Activated T-helper 2 cell treated with anti-CD3 and anti-CD28 coated beads, Interferon-gamma antibody, Interleukin-2, Interleukin-4, amounts not matched to agents 10 μg/mL and 5 μg/mL and 100 μg/mL, durations not matched to agents 14 hours and 24 hours and 36 hours (primary cell): ENCODE measurements around the gene ICA1. TPM values are rescaled to one million over a fixed set of nuclear protein-coding genes. Genes with fewer than 3 reads are reported as not detected.

Experiments used
- DNase-seq: peaks from one replicate; pipeline ENCODE4 v3.0.0; 2021; ENCODE audit warnings: low spot score
- H3K27ac Mint-ChIP-seq: one replicate; pipeline ENCODE4 v1.8.0; 2021; ENCODE audit warnings: mixed read lengths
- H3K27me3 Mint-ChIP-seq: one replicate; pipeline ENCODE4 v1.8.0; 2021; ENCODE audit warnings: low read depth, mixed read lengths
- H3K36me3 Mint-ChIP-seq: one replicate; pipeline ENCODE4 v1.8.0; 2021; ENCODE audit warnings: low read depth, mixed read lengths
- H3K4me1 Mint-ChIP-seq: one replicate; pipeline ENCODE4 v1.8.0; 2021; ENCODE audit warnings: low read depth, mixed read lengths
- H3K4me3 Mint-ChIP-seq: one replicate; pipeline ENCODE4 v1.8.0; 2021; ENCODE audit warnings: low read depth, mild to moderate bottlenecking, moderate library complexity, mixed read lengths
- H3K9me3 Mint-ChIP-seq: one replicate; pipeline ENCODE4 v1.8.0; 2021; ENCODE audit warnings: mixed read lengths
- intact Hi-C: fragments of 100-400 bp; cut with micrococcal nuclease; formaldehyde crosslinking; loops from one replicate; pipeline ENCODE4 v1.15.1; 2023
- total RNA-seq: library from RNA; stranded (reverse); gene quantifications from 2 replicates; pipeline ENCODE4 v1.2.3, GENCODE V29; 2022

ICA1 gene
- total RNA-seq, 1 donor from 2014 or later = 4.8 TPM

DNA sequence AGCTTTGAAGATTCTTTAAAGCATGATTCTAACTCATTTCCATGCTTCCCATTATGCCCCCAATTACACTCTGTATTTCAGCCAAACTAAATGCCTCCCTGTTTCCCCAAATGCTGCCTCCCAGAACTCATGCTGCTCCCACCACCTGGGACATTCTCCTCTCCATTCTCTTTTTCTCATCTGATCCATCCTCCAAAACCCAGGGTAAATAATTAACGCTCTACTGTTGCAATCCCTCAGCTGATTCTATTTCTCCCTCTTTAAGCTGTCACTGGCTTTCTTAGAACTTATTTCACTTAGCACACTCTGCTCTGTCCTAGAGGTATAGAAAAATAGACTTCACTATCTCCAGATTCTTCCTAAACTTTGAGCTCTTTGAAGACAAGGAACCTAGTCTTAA, 104.7 kb downstream of the ICA1 start:
- intact Hi-C loops = no loop called here
- H3K27me3 Mint-ChIP-seq = peaks cover 3% of the 10 kb centered on the region
- no peak overlapping the region for H3K27ac Mint-ChIP-seq
- H3K4me3 Mint-ChIP-seq = no peak overlapping the region
- peaks cover 16% of the 10 kb centered on the region for H3K36me3 Mint-ChIP-seq
- peaks cover 11% of the 10 kb centered on the region for H3K9me3 Mint-ChIP-seq
- no peak for DNase-seq
- peaks cover 10% of the 10 kb centered on the region for H3K4me1 Mint-ChIP-seq

DNA sequence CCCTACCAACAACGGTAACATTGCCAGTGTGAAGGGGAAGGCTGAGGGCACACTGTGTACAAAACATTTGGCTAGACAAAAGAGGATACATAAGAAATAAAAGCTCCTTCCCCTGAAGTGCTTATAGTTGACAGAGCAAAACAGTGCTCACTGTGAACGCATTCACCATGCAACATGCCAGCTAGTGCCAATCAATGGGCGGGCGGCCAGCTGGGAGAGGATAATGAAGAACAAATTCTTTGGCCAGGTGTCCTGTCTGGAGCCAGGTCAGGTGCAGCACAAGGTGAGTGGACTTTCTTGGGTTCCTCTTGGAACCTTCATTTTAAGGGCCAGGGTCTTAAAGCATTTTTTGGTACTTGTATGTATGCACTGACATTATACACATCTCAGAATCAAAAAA, 106.1 kb downstream of the ICA1 start:
- Mint-ChIP-seq H3K36me3 (peaks cover 22% of the 10 kb centered on the region), H3K4me3 (no peak overlapping the region), H3K27me3 (peaks cover 3% of the 10 kb centered on the region), H3K9me3 (peaks cover 20% of the 10 kb centered on the region), H3K27ac (no peak overlapping the region), H3K4me1 (peaks cover 8% of the 10 kb centered on the region)
- no peak for DNase-seq
- intact Hi-C loops = no loop called here

DNA sequence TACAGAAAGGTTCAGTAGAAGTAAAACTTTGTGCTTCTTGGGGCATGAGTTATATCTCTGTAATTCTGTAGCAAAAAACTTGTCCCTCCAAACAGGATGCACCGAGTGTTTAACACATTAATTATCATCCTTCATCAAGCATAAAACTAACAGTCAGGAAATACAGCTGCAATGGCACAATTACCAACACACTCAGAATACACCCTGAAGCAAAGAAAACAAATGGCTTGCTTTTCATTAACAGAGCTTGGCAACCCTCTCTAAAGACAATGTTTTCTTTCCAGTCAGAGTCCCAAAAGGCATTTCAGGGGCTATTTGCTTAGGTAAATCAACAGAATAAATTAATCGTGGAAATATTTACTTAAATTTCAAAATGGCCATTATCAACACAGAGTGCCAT, 107.7 kb downstream of the ICA1 start:
- no peak for DNase-seq
- peaks cover 12% of the 10 kb centered on the region for H3K4me1 Mint-ChIP-seq
- no peak overlapping the region for H3K4me3 Mint-ChIP-seq
- intact Hi-C loops = no loop called here
- peaks cover 22% of the 10 kb centered on the region for H3K36me3 Mint-ChIP-seq
- no peak overlapping the region for H3K27ac Mint-ChIP-seq
- peaks cover 3% of the 10 kb centered on the region for H3K27me3 Mint-ChIP-seq
- H3K9me3 Mint-ChIP-seq = peaks cover 20% of the 10 kb centered on the region

DNA sequence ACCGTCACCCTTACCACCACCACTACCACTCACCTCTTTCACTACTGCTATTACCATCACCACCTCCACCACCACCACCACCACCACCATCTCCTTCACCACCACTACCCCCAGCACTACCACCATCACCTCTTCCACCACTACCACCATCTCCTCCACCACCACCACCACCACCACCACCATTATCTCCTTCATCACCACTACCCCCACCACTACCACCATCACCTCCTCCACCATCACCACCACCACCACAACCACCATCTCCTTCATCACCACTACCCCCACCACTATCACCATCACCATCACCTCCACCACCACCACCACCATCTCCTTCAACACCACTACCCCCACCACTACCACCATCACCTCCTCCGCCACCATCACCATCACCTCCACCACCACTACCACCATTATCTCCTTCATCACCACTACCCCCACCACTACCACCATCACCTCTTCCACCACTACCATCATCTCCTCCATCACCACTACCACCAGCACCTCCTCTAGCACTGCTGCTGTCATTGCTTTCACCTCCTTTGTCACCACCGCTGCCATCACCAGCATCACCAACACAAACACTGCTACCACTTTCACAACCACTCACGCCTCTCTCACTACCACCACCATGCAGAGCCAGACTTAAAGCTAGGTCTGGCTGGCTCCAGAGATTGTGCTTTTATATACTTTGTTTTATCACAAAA, 109.3 kb downstream of the ICA1 start:
- H3K9me3 Mint-ChIP-seq = peaks cover 20% of the 10 kb centered on the region
- H3K27me3 Mint-ChIP-seq = peaks cover 3% of the 10 kb centered on the region
- H3K4me1 Mint-ChIP-seq = peaks cover 19% of the 10 kb centered on the region
- H3K27ac Mint-ChIP-seq = no peak overlapping the region
- no peak for DNase-seq
- H3K36me3 Mint-ChIP-seq = peaks cover 22% of the 10 kb centered on the region
- no peak overlapping the region for H3K4me3 Mint-ChIP-seq
- intact Hi-C loops = no loop called here

DNA sequence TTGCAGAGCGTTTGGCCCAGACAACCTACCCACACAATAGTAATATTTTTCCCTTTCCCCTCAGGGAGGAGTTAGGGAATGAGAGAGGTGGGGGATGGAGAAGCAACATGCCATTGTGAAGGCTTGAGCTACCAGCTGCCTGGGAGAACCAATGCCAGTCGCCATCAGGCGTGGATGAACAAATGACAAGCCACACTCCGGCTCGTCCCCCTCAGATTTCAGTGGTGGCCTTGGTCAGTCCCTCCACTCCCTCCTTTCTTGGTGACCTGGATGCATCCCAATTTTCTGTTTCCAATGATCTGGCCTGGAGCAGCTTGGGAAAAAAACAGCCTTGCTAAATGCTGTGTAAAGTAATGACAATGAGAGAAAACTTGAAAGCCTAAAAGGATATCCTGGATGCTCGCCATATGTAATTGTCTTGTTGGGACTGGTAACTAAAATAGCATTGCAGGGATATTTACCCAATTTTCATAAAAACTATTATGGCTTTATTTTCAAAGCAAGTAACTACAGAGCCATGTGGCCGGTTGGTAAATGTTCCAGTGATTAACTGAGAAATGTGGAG, 110.7 kb downstream of the ICA1 start:
- peaks cover 18% of the 10 kb centered on the region for H3K36me3 Mint-ChIP-seq

DNA sequence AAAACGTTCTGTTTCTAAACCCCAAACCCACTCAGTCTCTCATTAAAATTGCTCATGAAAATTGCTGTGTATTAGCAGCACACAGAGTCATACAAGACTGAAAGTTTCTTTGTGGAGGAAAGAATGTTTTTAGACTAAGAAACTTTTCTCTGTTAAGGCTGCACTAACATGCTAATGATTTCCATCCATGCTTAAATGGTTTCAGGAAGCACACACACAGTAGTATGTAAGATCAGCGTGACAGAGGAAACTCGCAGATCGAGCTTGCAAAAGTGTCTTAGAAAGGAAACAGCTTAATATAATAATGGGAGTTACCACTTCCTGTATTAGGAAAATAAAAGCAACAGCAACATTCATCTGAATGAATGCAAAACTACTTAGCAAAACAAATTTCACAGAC, 112.7 kb downstream of the ICA1 start:
- H3K36me3 Mint-ChIP-seq = peaks cover 18% of the 10 kb centered on the region
- intact Hi-C loops = no loop called here
- H3K4me3 Mint-ChIP-seq = no peak overlapping the region
- no peak for DNase-seq
- no peak overlapping the region for H3K27ac Mint-ChIP-seq
- H3K27me3 Mint-ChIP-seq = peaks cover 3% of the 10 kb centered on the region
- H3K9me3 Mint-ChIP-seq = peaks cover 20% of the 10 kb centered on the region
- peaks cover 20% of the 10 kb centered on the region for H3K4me1 Mint-ChIP-seq

More for the DNA sequence above, 110.7 kb downstream of the ICA1 start:
- no peak overlapping the region for H3K4me3 Mint-ChIP-seq
- H3K9me3 Mint-ChIP-seq = peaks cover 20% of the 10 kb centered on the region
- intact Hi-C loops = no loop called here
- DNase-seq = no peak
- peaks cover 19% of the 10 kb centered on the region for H3K4me1 Mint-ChIP-seq
- no peak overlapping the region for H3K27ac Mint-ChIP-seq
- H3K27me3 Mint-ChIP-seq = no peaks in the 10 kb centered on the region

DNA sequence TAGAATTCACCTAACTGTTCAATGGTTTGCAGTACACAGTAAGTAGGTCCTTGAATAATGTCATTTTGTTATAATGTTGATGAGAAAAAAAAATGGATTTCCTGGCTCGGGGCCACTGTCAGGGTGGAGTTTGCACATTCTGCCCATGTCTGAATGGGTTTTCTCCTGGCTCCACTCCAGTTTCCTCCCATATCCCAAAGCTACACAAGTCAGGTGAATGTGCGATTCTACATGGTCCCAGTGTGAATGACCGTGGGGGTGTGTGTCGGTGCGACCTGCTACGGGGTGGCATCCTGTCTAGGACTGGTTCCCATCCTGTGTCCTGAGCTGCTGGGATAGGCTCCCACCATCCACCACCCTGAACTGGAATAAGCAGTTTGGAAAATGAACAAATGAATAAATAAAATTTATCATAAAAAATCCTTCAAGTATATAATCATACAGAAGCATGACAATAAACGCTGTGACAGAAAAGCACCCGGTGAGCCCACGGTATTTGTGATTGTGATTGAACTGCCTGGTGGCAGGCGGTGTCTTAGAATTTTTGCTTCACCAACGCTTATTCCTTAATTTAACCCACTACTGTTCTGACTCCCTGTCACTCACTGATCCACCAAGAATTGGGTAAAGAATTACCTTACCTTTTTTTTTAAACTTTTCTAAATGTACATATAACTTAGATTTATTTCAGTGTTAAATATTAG, 114.1 kb downstream of the ICA1 start:
- intact Hi-C loops = no loop called here
- H3K4me3 Mint-ChIP-seq = no peak overlapping the region
- H3K27ac Mint-ChIP-seq = no peak overlapping the region
- DNase-seq = no peak
- H3K36me3 Mint-ChIP-seq = peaks cover 13% of the 10 kb centered on the region
- peaks cover 3% of the 10 kb centered on the region for H3K27me3 Mint-ChIP-seq
- H3K9me3 Mint-ChIP-seq = peaks cover 15% of the 10 kb centered on the region
- H3K4me1 Mint-ChIP-seq = peaks cover 26% of the 10 kb centered on the region

DNA sequence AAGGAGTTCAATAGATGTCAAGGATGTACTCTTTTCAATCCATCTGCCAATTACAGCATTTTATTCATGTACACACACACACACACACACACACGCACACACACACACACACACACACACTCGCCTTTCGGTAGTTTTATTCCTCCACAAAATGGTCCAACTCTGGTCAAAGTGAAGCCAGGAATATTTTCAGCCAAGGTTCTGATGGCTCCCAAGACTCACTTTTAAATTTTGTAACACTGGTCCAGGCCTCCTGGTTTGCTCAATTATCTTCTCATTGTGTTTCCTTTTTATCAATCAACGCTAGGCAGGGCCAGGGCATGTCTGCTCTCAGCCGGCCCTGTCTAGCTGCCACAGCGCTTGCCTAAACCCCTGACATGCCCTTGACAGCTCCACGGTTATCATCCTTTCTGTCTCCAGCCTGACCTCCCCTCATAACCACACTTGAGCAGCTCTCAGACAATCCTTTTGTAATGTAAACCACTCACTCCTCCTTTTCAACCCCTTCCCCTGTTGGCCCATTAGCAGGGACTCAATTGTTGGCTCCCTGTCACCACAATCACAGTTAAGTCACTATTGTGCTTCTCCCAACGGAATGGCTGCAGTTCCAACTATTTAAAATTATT, 115.1 kb downstream of the ICA1 start:
- peaks cover 3% of the 10 kb centered on the region for H3K27me3 Mint-ChIP-seq
- no peak overlapping the region for H3K4me3 Mint-ChIP-seq
- H3K4me1 Mint-ChIP-seq = peaks cover 23% of the 10 kb centered on the region
- no peak overlapping the region for H3K27ac Mint-ChIP-seq
- H3K36me3 Mint-ChIP-seq = peaks cover 4% of the 10 kb centered on the region
- peaks cover 6% of the 10 kb centered on the region for H3K9me3 Mint-ChIP-seq
- intact Hi-C loops = no loop called here
- DNase-seq = no peak

DNA sequence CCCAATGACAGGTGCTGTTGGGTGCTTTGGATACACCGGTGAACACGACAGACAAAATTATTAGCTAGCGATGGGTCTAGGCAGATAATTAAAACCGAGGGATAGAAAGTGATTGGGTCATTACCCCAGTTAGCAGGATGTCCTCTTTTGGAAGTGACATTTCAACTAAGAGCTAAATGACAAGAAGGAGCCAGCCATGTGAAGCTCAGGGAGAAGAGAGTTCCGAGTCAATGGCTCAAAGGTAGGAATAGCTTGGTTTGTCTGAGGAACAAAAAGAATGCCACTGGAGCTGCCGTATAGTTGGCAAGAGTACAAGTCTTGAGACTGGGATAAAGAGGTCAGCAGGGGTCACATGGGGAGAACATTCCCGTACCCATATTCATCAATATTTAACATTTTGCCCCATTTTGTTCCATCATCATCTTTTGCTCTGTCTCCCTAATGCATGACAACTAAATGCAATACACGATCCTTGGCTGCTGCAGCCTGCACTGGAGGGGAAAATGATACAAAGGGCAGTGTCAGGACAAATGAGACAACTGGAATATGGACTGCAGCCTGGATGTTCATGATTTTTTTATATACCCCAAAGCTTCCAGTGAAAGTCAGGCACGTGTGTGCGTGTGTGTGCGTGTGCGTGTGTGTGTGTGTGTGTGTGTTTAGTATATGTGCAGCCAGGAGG, 115.7 kb downstream of the ICA1 start:
- Mint-ChIP-seq H3K27me3 (peaks cover 3% of the 10 kb centered on the region), H3K9me3 (no peaks in the 10 kb centered on the region), H3K4me1 (peaks cover 23% of the 10 kb centered on the region), H3K4me3 (no peak overlapping the region), H3K27ac (no peak overlapping the region), H3K36me3 (no peaks in the 10 kb centered on the region)
- intact Hi-C loops = no loop called here
- DNase-seq = no peak

DNA sequence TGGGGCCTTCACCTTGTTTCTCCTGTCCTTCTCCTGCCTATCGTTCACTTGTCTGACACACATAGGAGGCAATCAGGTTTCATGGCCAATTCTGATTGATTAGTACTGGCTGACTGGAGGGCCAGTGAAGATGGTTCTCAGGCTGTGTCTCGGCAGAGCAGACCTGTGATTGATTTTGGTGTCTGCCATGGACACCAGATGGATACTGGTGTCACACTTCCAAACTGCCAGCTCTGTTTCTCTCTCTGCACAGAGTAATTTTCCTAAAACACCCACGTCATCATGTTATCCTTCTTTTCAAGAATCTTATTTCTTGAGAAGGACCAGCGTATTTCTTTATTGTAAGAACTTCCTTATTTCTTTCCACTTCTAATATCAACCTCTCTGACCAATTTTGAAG, 117.1 kb downstream of the ICA1 start:
- Mint-ChIP-seq H3K9me3 (no peaks in the 10 kb centered on the region), H3K27ac (no peak overlapping the region), H3K4me1 (peaks cover 23% of the 10 kb centered on the region), H3K27me3 (peaks cover 3% of the 10 kb centered on the region), H3K4me3 (no peak overlapping the region), H3K36me3 (no peaks in the 10 kb centered on the region)
- DNase-seq = no peak
- intact Hi-C loops = no loop called here

DNA sequence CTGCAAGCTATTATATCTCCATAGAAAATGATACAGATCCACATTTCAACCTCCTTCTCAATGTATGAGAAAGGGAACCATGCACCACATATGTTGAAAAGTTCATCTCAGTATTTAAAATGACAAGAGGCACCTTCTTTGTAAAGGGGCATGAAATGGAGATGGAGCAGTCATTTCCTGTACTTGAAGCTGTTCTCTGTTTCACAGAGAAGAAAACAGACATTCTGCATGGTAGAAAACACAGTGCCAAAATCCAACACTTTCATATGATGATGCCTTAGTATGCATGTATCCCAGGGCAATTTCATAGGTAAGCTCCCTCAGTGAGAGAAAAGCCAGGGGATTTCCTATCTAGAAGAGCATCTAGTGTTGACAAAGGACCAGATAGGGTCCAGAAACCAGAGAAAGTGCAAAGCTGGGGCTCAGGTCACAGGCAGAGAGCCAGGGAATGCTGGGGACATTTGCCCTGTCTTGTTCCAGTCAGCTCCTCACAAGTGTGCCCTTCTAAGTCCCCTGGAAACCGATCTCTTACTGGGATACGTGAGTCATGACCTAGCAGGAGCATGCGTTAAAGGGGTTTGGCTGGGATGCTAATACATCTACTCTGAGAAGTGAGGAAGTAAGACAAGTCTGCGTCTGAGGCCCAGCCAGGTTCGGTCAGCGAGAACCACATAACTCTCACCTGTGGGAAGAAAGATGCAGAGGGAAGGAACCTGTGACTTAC, 118.7 kb downstream of the ICA1 start:
- DNase-seq = no peak
- Mint-ChIP-seq H3K4me1 (peaks cover 13% of the 10 kb centered on the region), H3K27me3 (peaks cover 3% of the 10 kb centered on the region), H3K36me3 (no peaks in the 10 kb centered on the region), H3K4me3 (no peak overlapping the region), H3K9me3 (no peaks in the 10 kb centered on the region), H3K27ac (no peak overlapping the region)
- intact Hi-C loops = no loop called here

DNA sequence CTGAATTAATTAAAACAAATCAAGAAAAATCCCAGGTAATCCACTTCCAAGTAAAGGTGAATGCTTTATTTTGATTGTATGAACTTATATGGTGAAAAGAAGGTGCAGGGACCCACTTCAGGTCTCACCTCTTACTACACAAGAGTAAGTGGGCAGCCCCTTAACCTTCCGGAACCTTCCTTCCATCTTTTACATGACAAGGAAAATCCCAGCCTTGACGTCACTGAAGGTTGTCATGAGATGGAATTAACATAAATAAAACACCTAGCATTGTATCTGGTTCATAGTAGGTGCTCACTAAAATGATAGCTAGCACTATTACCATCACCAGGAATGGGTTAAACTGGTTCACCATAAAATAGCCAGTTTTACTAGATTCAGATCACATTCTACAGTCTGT, 119.5 kb downstream of the ICA1 start:
- no peaks in the 10 kb centered on the region for H3K36me3 Mint-ChIP-seq
- H3K27ac Mint-ChIP-seq = no peak overlapping the region
- no peak overlapping the region for H3K4me3 Mint-ChIP-seq
- peaks cover 3% of the 10 kb centered on the region for H3K27me3 Mint-ChIP-seq
- intact Hi-C loops = no loop called here
- H3K4me1 Mint-ChIP-seq = peaks cover 13% of the 10 kb centered on the region
- no peak for DNase-seq
- no peaks in the 10 kb centered on the region for H3K9me3 Mint-ChIP-seq
